ENCODE measurements around the gene CHP2.
"Not testable (repeated sequence)": the region's sequence is repeated elsewhere in the genome, so short reads cannot be mapped to it uniquely, and the experiment has no call there.

Gene CHP2

DNA sequence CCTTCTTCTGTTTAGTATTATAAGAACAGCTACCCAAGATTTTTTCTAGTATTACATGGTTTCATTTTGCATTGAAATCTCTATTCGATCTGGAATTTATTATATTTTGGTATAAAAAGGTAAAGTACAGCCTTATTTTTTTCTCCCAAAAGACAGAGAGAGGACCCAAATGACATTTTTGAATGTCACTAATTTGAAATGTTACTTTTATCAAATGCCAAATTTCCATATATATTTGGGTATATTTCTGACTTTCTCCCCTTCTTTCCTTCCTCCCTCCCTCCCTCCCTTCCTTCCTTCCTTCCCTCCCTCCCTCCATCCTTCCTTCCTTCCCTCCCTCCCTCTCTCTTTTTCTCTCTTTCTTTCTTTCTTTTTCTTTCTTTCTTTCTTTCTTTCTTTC, 6.2 kb upstream of the CHP2 start:
- no peak for DNase-seq (ENCODE audit: low spot score)

DNA sequence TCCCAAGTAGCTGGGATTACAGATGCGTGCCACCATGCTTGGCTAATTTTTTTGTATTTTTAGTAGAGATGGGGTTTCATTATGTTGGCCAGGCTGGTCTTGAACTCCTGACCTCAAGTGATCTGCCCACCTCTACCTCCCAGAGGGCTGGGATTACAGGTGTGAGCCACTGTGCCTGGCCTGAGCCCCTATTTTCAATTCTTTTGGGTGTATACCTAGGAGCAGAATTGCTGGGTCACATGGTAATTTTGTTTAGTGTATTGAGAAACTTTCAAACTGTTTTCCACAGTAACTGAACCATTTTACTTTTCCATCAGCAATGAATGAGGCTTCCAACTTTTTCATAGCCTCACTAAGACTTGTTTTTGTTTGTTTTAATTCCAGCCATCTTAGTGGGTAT, 3.8 kb upstream of the CHP2 start:
- DNase-seq (ENCODE audit: low spot score) = not testable (repeated sequence)

DNA sequence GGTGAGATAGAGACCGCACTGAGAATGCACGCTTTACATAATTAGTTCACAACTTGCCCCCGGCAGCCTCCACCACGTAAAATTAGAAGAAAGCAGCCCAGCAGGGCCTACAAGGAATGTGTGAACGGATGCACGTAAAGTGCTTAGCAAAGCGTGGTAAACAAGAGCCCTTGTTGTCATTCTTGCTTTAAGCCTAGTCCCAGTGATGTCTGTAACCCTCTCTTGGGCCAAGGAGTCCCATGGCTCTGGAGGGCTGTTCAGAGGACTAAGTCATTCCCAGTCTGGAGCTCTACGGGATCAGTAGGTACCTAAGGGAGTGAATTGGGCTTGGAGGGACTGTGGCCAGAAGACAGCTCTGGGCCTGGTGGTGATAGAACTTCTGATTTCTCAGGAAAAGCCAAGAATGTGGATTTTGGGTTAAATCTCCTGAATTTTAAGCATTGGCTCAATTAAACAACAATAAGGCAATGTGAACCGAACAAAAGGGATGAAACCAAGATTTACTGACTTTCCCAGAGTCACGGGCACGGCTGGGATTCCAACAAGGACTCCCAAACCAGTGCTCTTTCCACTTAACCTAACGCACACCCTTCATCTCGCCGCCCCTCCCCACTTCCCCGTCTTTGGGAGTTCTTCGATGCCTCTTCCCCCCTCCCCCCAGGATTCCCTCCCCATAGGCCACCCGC, 775 bp upstream of the CHP2 start:
- no peak for DNase-seq (ENCODE audit: low spot score)

DNA sequence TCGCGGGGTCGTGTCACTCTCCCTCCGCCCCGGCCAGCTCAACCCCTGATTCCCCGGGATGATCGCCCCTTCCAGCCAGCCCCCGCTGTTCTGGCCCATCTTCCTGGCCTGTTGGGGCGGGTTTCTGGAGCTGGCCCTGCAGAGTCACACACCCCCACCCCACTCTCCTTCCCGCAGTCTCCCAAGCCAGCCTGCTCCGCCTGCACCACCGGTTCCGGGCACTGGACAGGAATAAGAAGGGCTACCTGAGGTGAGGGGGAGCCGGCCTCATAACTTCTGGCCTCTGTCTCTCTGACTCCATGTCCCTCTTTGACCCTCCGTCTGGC, 621 bp downstream of the CHP2 start:
- DNase-seq (ENCODE audit: low spot score) = no peak

DNA sequence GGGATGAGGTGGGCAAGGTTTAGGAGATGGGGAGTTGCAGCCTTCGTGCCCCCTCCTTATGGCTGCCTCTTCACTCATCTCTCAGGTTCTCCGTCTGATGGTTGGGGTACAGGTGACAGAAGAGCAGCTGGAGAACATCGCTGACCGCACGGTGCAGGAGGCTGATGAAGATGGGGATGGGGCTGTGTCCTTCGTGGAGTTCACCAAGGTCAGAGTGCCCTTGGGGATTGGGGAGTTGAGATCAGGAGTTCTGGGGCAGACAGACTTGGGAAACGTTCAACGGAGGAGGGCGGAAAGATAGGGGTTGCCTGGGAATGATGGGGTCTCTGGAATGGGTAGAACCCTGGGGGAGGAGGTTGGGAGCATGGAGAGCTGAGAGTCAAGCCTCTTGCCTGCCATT, 2.3 kb downstream of the CHP2 start:
- no peak for DNase-seq (ENCODE audit: low spot score)

DNA sequence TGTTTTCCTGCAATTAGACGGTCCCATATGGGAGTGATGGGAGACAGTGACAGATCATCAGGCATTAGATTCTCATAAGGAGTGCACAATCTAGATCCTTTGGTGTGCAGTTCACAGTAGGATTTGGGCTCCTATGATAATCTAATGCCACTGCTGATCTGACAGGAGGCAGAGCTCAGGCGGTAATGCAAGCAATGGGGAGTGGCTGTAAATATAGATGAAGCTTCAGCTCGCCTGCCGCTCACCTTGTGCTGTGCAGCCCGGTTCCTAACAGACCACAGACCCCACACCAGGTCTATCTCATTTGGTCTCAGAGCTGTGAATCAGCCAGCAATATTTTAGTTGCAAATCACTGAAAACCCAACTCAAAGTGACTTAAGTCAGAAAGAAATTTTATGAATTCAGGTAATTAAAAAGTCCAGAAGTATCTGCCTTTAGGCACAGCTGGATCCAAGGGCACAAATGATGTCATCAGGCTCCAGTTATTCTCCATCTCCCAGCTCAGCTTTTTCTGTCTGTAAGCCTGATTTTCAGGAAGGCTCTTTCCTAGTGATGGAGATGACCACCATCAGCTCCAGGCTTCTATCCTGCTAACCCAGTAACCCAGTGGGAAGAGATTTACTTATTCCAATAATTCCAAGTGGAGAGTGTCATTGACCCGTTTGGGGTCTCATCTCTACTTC, 3.3 kb downstream of the CHP2 start:
- no peak for DNase-seq (ENCODE audit: low spot score)

DNA sequence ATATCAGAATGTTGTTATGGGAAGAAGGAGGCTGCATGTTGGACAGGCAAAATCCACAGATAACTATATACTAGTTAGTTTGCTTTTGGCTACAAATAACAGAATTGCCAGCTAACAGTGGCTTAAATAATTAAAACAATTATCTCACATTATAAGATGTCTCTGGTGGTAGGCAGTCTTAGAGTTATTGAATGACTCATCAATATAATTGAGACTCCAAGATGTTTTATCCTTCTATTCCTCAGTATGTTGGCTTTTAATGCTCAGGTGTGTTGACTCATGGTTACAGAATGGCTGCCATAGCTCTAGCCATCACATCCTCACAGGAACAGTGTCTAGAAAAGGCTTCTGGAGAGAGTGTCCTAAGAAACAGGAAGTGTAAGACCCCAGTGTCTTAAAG, 11.1 kb downstream of the CHP2 start:
- no peak for DNase-seq (ENCODE audit: low spot score)

DNA sequence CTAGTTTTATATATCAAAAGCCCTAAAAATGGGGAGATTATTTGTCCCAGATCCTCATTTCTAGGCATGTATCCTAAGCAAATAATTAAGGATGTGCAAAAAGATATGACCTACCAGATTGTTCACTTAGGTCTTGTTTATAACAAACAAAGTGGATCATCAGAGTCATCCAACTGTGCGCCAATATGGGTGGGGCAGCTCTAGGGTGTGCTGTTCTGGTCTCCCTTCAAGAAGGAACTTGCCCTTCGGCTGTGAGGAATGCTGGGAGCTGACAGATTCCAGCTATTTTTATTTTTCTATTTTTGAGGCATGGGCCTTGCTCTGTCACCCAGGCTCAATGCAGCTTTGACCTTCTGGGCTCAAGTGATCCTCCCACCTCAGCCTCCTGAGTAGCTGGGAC, 13.8 kb downstream of the CHP2 start:
- DNase-seq (ENCODE audit: low spot score) = no peak

DNA sequence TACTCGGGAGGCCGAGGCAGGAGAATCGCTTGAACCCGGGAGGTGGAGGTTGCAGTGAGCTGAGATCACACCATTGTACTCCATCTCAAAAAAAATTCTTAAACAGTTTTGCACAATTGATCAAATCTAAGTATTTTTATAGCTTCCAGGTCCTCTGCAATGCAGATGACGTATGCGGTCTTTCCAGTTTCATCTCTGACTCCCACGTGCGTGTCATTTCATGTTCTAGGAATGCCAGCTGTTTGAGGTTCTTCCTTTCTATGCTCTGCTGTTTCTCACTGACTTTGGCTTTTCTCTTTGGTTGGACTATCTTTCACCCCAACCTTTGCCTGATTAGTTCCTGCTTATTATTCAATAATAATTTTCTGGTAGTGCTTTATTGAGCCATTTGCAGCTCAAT, 16.2 kb downstream of the CHP2 start:
- no peak for DNase-seq (ENCODE audit: low spot score)

DNA sequence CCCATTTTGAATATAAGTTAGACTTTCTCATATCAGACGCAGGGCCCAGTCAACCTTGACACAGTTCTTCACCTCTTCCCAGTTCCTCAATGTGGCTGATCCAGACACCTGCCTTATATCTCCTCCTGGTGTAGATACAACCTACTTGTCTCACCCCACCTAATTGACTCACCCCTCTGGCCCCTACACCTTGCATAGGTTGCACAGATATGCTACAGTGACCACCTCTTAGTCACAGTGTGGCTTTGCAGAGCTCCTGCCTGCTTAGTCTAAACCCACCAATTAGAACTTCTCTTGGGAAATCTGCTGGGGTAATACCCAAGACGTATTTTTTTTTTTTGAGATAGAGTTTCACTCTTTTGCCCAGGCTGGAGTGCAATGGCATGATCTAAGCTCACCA, 16.8 kb downstream of the CHP2 start:
- no peak for DNase-seq (ENCODE audit: low spot score)

DNA sequence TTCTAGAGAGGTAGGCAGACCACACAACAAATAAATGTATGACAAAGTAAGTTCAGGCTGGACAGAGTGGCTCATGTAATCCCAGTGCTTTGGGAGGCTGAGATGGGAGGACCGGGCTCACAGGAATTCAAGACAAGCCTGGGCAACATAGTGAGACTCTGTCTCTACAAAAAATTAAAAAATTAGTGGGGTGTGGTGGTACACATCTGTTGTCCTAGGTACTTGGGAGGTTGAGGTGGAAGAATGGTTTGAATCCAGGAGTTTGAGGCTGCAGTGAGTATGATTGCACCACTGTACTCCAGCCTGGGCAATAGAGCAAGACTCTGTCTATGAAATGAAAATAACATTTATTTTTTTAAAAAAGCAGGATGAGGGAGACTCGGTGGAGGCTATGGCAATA, 18.5 kb downstream of the CHP2 start:
- DNase-seq (ENCODE audit: low spot score) = no peak

DNA sequence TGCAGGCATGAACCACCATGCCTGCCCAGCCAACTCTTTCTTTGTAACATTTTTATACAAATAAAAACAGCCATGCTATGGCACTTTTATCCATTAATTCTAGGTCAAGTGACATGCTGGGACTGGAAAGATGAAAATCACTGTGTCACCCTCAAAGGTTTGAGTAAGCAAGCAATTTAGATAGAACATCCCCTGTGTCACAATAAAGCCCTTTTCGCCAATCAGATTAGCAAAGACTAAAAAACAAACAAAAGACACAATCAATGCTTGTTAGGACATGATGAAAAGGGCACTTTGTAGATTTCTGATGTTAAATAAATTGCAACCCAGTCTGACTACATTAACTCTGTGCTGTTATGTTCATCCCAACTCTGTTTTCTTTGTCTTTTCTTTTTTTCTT, 26.4 kb downstream of the CHP2 start:
- DNase-seq (ENCODE audit: low spot score) = no peak

DNA sequence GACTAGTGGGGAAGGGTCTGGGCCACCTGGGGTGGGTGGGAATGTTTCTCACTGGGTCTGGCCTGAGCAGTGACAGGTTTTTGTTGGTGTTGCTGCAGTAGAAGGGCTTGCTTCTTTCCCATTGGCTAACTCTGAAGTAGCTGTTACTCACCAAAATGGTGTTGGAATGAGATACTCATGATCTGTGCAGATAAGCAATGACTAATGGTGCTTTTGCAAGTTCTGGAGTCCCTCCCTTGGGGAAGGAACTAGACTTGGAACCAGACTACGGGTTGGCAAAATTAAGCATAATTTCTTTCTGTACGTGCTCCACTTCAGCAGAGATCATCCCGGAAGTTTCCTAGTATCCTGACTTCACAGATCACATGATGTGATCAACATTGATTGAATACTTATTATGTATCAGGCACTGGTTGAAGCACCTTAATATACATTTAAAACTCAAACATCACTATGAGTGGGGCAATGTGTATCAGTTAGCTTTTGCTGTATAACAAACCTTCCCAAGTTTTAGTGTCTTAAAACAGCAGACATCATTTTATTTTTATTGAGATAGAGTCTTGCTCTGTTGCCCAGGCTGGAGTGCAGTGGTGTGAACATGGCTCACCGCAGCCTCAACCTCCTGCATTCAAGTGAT, 30.1 kb downstream of the CHP2 start:
- DNase-seq (ENCODE audit: low spot score) = no peak

DNA sequence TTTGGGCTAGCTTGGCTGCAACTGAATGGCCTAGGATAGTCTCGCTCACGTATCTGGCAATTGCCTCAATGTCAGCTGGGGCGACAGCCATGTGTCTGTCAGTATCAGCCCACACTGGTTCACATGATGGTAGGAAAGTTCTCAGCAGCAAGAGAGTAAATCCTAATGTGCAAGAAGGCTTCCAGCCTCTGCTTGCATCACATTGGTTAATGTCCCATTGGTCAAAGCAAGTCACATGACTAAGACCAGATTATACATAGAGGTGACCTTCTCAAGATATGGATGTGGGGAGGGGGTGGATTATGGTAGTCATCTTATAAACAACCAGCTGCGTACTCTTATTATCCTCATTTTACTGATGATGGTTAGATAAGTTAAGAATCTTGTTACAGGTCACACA, 31.0 kb downstream of the CHP2 start:
- no peak for DNase-seq (ENCODE audit: low spot score)

DNA sequence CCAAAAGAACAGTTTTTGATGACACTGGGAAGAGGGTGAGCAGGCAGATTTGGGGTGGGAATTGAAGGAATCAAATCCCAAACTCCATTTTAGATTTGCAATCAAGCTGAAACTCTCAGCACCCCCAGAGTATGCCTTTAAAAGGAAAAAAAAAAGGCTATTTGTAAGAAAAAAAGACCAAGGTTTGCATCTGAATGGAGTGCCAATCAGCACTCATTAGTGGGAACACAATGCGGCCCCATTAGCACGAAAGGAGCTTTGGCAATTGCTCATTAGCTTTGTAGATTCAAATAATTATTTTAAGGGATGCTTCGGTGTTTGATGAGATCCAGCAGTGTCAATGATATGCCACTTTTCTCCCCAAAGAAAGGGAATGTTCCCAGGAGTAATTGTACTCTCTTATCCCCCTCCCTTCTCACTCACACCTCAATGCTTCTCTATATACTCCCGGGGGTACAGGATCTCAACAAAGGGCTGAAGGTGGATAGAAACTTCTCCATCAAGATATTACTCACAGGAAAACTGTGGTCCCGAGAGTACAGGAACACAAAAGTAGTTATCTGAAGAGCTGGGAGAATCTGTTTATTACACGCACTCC, 32.2 kb downstream of the CHP2 start:
- DNase-seq (ENCODE audit: low spot score) = no peak

DNA sequence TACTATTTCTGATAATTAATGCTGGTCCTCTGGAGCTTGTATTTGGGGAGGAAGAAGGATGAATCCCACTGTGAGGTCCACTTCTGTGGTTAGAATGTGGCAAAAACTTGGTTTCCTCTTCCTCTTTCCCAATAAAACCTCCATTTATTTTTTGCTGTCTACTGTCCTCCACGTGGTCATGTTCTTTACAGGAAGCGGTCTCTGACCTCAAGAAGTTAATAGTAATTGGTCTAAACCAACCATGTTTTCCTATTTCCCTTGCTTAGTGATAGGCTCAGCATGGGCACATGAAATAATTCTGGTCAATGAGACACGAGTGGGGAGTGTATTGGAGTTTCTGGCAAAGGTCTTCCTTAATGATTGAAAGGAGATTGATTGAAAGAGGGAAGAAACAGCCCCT, 33.9 kb downstream of the CHP2 start:
- DNase-seq (ENCODE audit: low spot score) = no peak

DNA sequence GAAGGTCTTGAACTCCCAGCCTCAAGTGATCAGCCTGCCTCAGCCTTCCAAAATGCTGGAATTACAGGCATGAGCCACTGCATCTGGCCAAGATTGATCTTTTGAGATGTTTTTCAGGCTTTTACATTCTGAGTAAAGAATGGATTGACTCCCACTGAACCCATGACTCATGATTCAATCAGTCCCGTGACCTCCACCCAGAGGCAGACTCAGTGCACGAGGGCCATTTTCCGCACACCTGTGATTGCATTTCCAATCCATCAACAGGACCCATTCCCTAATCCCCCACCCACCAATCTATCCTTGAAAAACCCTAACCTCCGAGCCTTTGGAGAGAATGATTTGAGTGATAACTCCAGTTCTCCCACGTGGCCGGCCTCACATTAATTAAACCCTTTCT, 40.6 kb downstream of the CHP2 start:
- DNase-seq (ENCODE audit: low spot score) = no peak

DNA sequence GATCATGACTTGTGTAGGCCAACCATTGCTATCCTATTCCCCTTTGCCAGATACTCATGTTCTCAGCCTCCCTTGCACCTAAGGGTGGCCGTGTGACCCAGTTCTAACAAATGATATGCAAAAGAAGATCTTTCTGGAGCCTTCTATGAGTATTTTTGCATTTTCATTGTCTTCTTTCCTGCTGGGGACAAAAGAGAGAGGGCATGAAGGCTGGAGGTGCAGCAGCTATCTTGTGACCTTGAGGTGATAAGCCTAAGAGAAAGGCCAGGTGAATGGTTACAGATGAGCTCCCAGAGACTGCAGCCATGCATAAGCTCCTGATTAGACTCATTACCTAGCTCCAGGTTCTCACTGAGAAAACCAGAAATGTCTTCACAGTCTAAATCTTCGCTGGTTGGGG, 42.1 kb downstream of the CHP2 start:
- DNase-seq (ENCODE audit: low spot score) = no peak

DNA sequence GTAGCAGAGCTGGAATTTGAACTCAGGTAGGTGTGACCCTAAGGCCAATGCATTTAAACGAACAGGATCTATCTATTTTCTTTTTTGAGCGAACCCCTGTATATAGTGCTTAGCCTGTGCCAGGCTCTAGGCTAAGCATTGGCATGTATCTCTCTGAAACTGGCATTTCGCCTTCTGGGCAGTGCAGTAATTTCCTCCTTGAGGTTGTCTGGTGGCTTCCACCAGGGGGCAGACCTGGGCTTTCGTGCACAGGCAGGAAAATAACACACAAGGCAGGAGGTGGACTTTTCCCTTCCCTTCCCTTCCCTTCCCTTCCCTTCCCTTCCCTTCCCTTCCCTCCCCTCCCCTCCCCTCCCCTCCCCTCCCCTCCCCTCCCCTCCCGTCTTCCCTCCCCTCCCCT, 46.6 kb downstream of the CHP2 start:
- DNase-seq (ENCODE audit: low spot score) = peak; percentile 21

DNA sequence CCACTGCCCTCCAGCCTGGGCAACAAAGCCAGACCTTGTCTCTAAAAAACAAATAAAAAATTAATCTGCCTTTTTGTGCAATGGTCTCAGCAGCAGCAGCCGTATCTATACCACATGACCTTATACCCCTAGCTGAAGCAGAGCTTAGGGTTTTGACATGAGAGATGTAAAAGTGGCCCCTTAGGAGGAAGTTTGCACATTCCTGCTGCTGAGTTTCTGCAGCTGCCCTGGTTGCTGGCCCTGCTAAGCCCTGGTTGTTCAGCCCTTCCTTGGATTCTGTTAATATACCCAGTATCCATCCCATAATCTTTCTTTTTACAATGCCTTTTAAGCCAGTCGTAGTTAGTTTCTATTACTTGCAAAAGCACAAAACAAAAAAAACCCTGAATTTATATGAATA, 48.0 kb downstream of the CHP2 start:
- DNase-seq (ENCODE audit: low spot score) = no peak

DNA sequence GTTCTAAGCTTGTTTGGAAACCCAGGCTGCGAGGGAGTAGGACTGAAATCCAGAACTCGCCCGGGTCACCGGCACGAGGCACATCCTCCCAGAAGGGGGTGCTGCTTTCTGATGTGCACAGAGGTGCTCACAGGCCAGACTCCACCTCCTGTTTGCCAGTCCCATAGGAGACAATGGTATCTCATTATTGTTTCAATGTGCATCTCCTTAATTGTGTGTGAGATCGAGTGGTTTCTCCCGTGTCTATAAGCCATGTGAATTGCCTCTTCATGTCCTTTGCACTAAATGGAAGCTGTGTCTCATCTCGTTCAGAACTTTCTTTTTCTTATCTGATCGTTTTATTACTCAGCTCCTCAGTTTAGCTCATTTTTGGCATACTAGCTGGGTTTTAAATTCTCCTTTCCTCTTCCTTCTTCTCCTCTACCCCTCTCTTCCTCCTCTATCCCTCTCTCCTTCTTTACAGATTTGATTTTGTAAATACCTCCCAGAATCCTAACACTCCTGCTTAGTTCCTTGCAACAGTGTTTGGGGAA, 48.8 kb downstream of the CHP2 start:
- peak; percentile 32 for DNase-seq (ENCODE audit: low spot score)

DNA sequence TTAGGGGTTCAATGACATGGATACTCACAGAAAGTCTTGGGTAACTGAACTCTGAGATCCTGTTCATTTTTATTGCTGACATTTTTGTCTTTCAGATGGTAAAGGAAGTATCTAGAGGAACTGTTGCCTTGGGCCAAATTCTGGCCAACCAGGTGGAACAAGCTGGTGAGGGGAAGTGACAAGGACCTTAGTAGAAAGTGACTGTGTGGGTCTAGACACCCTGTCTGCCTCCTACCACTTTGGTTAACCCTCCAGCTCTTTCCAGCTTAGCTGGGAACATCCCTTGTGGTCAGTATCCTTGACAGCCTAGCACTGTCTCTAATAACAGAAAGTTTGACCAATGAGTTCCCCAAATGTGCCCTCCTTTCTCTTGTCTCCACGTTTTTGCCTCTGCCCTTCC, 52.2 kb downstream of the CHP2 start:
- DNase-seq (ENCODE audit: low spot score) = no peak
